BE2C (cell line): ENCODE results near the gene DCBLD2.

Source experiments
- DNase-seq: peaks from one replicate; pipeline ENCODE4 v3.0.0-alpha.2; 2020
- H3K27me3 ChIP-seq: fragments of 250-450 bp; sonication (Bioruptor Pico); 2 replicates; pipeline ENCODE4 v1.5.1; 2020; ENCODE audit warnings: mild to moderate bottlenecking
- H3K36me3 ChIP-seq: fragments of 250-450 bp; sonication (Bioruptor Pico); 2 replicates; pipeline ENCODE4 v1.5.1; 2020; ENCODE audit warnings: mild to moderate bottlenecking
- H3K4me1 ChIP-seq: fragments of 250-450 bp; sonication (Bioruptor Pico); 2 replicates; pipeline ENCODE4 v1.5.1; 2020
- H3K4me3 ChIP-seq: 2 replicates; pipeline ENCODE4 v1.5.1; 2011; ENCODE audit warnings: low read depth, low read length
- H3K9me3 ChIP-seq: fragments of 250-450 bp; sonication (Bioruptor Pico); 2 replicates; pipeline ENCODE4 v1.5.1; 2020
- CTCF ChIP-seq: IDR thresholded peaks from 2 replicates; pipeline ENCODE4 v1.5.1; 2012; ENCODE audit warnings: mild to moderate bottlenecking, low read depth, low read length

The DCBLD2 gene

GRCh38 chr3:98759629-98760028 is 141.9 kb downstream of the DCBLD2 start:
- Histone ChIP-seq H3K4me1 (peaks cover 27% of the 10 kb centered on the region), H3K9me3 (no peaks in the 10 kb centered on the region), H3K27me3 (no peaks in the 10 kb centered on the region), H3K36me3 (peaks cover 16% of the 10 kb centered on the region), H3K4me3 (no peak overlapping the region)
- TF ChIP-seq CTCF: no peak
- DNase-seq: no peak

- Histone ChIP-seq H3K27me3 (no peaks in the 10 kb centered on the region), H3K36me3 (peaks cover 16% of the 10 kb centered on the region), H3K4me3 (no peak overlapping the region), H3K4me1 (no peaks in the 10 kb centered on the region; the same call in 1 of the 2 replicates), H3K9me3 (no peaks in the 10 kb centered on the region)
- no peak for TF ChIP-seq CTCF
- no peak for DNase-seq
These were observed 145.9 kb downstream of the DCBLD2 start for GRCh38 chr3:98755601-98756000.

- Histone ChIP-seq H3K4me3 (no peak overlapping the region), H3K9me3 (no peaks in the 10 kb centered on the region), H3K27me3 (no peaks in the 10 kb centered on the region), H3K36me3 (peaks cover 13% of the 10 kb centered on the region), H3K4me1 (no peaks in the 10 kb centered on the region; the same call in 1 of the 2 replicates)
- TF ChIP-seq CTCF: no peak
- DNase-seq: no peak
These were observed 147.0 kb downstream of the DCBLD2 start for GRCh38 chr3:98754483-98754882.

- Histone ChIP-seq H3K9me3 (no peaks in the 10 kb centered on the region), H3K36me3 (peaks cover 4% of the 10 kb centered on the region; the same call in 1 of the 2 replicates), H3K4me1 (peaks cover 5% of the 10 kb centered on the region), H3K4me3 (no peak overlapping the region), H3K27me3 (no peaks in the 10 kb centered on the region)
- no peak for TF ChIP-seq CTCF
- no peak for DNase-seq
These were observed 151.1 kb downstream of the DCBLD2 start for GRCh38 chr3:98750276-98750919.

- Histone ChIP-seq H3K36me3 (peaks cover 8% of the 10 kb centered on the region), H3K4me3 (no peak overlapping the region), H3K9me3 (no peaks in the 10 kb centered on the region), H3K4me1 (peaks cover 9% of the 10 kb centered on the region), H3K27me3 (no peaks in the 10 kb centered on the region)
- no peak for DNase-seq
- TF ChIP-seq CTCF: no peak
These were observed 154.6 kb downstream of the DCBLD2 start for GRCh38 chr3:98746882-98747281.

- H3K36me3 ChIP-seq: peaks cover 8% of the 10 kb centered on the region
- peaks cover 15% of the 10 kb centered on the region for H3K4me1 ChIP-seq
- H3K27me3 ChIP-seq: no peaks in the 10 kb centered on the region
- H3K9me3 ChIP-seq: no peaks in the 10 kb centered on the region
- H3K4me3 ChIP-seq: no peak overlapping the region
- TF ChIP-seq CTCF: no peak
- DNase-seq: no peak
These were observed 155.4 kb downstream of the DCBLD2 start for GRCh38 chr3:98746122-98746521.
